ENCODE measurements around the gene TRAF6. TPM values are rescaled to one million over a fixed set of nuclear protein-coding genes. Genes with fewer than 3 reads are reported as not detected.

Gene TRAF6
- total and polyA plus RNA-seq, 2 donors (not counting 3 experiments of a cell fraction or from before 2014, with no cell fraction given): 6.0 to 14.2 TPM

- Histone ChIP-seq H3K9me1 (replicated peaks; ENCODE audit: control insufficient read depth, extremely low read depth, insufficient read depth, low read length) (peaks cover 2% of the 10 kb centered on the region), H3K9me3 (replicated peaks; ENCODE audit: control insufficient read depth, insufficient read depth, low read length) (no peaks in the 10 kb centered on the region), H2AFZ (ENCODE audit: low read depth, low read length) (no peak overlapping the region), H3K9ac (replicated peaks; ENCODE audit: extremely low read depth, insufficient read depth, low read length) (peak overlapping the region; percentile 54), H3K4me2 (ENCODE audit: insufficient read depth, low read length) (peak overlapping the region; percentile 82), H3K4me1 (ENCODE audit: control insufficient read depth, extremely low read depth, insufficient read depth, low read length) (peaks cover 19% of the 10 kb centered on the region), H3K36me3 (ENCODE audit: control insufficient read depth in 2 of 2, extremely low read depth in 1 of 2, insufficient read depth in 2 of 2, low read length in 2 of 2) (peaks cover 22 to 26% of the 10 kb centered on the region in 2 experiments), H3K4me3 (replicated peaks in 1 of 3; ENCODE audit: insufficient read depth in 1 of 3, low read depth in 1 of 3, low read length in 3 of 3) (peak overlapping the region in 1 of 3 experiments; percentile 50), H3K27ac (ENCODE audit: insufficient read depth, low read depth, low read length) (peak overlapping the region; percentile 72), H3K27me3 (ENCODE audit: control insufficient read depth in 2 of 2, insufficient read depth in 2 of 2, low read length in 2 of 2) (no peaks in the 10 kb centered on the region), H4K20me1 (replicated peaks; ENCODE audit: control insufficient read depth, extremely low read depth, insufficient read depth, low read length) (no peaks in the 10 kb centered on the region), H3K79me2 (ENCODE audit: control insufficient read depth, insufficient read depth, low read length) (peaks cover 12% of the 10 kb centered on the region)
- POLR2A ChIA-PET: interaction anchor here (1.5 kb wide), 1 partner anchor 12 kb away, joined by 4 read pairs; no protein-coding TSS in a partner anchor
- FAIRE-seq: no peak
- no TSS peak for BruUV-seq (replicated peaks)
- no peak for DNase-seq (ENCODE audit: low read depth, low spot score)
- intact Hi-C loops (cut with micrococcal nuclease): no loop called here
- no peak for TF ChIP-seq FOS (IDR thresholded peaks at IDR 0.05; ENCODE audit: borderline replicate concordance, insufficient read depth, low read length)
- TF ChIP-seq EZH2 (IDR thresholded peaks at IDR 0.05; ENCODE audit: borderline replicate concordance, low read depth, low read length, severe bottlenecking): no peak
- no peak for TF ChIP-seq MYC (IDR thresholded peaks at IDR 0.05; ENCODE audit: low read depth, low read length)
- no peak for TF ChIP-seq POLR2A (IDR thresholded peaks at IDR 0.05; ENCODE audit: low read depth, low read length)
- no peak for TF ChIP-seq JUN (IDR thresholded peaks at IDR 0.05; ENCODE audit: borderline replicate concordance, insufficient read depth, insufficient read length, low read depth)
- dilution Hi-C loops (cut with MboI; ENCODE audit: extremely low pct_ligation_motif_present, low sequenced_read_pairs): no loop called here
- CTCF ChIA-PET: interaction anchor here (0.7 to 2.6 kb wide), 13 partner anchors 10 to 666 kb away, joined by 3 to 26 read pairs (median 4); partner anchors contain the start of gene TRAF6
Observed at GRCh38 chr11:36488096-36488495, 22.0 kb downstream of the TRAF6 start.

DNA sequence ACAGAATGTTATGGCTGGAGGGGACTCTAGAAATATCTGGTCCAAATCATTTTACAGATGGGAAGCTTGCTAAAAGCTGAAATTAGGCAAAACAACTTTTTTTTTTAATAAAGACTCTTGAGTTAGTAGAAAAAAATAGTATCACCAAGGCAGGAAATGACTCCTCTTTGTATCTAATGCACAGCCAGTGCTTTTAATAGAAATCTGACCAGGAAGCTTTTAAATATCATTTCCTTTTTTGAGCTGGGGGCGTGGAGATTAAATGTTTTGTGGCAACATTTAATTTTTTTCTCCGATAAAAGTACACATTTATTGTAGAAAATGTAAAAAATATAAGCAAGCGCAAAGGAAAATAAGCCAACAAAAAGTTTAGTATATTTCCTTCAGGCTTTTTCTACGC lies 22.5 kb downstream of the TRAF6 start:
- TF ChIP-seq POLR2A (IDR thresholded peaks at IDR 0.05; ENCODE audit: low read depth, low read length) (no peak), FOS (IDR thresholded peaks at IDR 0.05; ENCODE audit: borderline replicate concordance, insufficient read depth, low read length) (peak; percentile 39), JUN (IDR thresholded peaks at IDR 0.05; ENCODE audit: borderline replicate concordance, insufficient read depth, insufficient read length, low read depth) (peak; percentile 31)
- no peaks in the 10 kb centered on the region for H3K9me3 ChIP-seq (replicated peaks; ENCODE audit: control insufficient read depth, insufficient read depth, low read length)
- H2AFZ ChIP-seq (ENCODE audit: low read depth, low read length): no peak overlapping the region
- peaks cover 22 to 26% of the 10 kb centered on the region in 2 experiments for H3K36me3 ChIP-seq (ENCODE audit: control insufficient read depth in 2 of 2, extremely low read depth in 1 of 2, insufficient read depth in 2 of 2, low read length in 2 of 2)
- no peaks in the 10 kb centered on the region for H4K20me1 ChIP-seq (replicated peaks; ENCODE audit: control insufficient read depth, extremely low read depth, insufficient read depth, low read length)
- peak overlapping the region in 1 of 3 experiments; percentile 50 for H3K4me3 ChIP-seq (replicated peaks in 1 of 3; ENCODE audit: insufficient read depth in 1 of 3, low read depth in 1 of 3, low read length in 3 of 3)
- intact Hi-C loops (cut with micrococcal nuclease): loop anchor here (1.0 kb wide), 1 partner anchor 430 kb away; no protein-coding TSS in a partner anchor
- ChIA-PET CTCF (interaction anchor here (0.7 to 2.6 kb wide), 13 partner anchors 9 to 666 kb away, joined by 3 to 26 read pairs (median 4); partner anchors contain the start of gene TRAF6), POLR2A (interaction anchor here (1.5 kb wide), 1 partner anchor 13 kb away, joined by 4 read pairs; no protein-coding TSS in a partner anchor)
- peak overlapping the region; percentile 54 for H3K9ac ChIP-seq (replicated peaks; ENCODE audit: extremely low read depth, insufficient read depth, low read length)
- dilution Hi-C loops (cut with MboI; ENCODE audit: extremely low pct_ligation_motif_present, low sequenced_read_pairs): no loop called here
- H3K27ac ChIP-seq (ENCODE audit: insufficient read depth, low read depth, low read length): peak overlapping the region; percentile 72
- H3K9me1 ChIP-seq (replicated peaks; ENCODE audit: control insufficient read depth, extremely low read depth, insufficient read depth, low read length): peaks cover 2% of the 10 kb centered on the region
- FAIRE-seq: peak; percentile 82
- peak; percentile 63 for DNase-seq (ENCODE audit: low read depth, low spot score)
- H3K4me1 ChIP-seq (ENCODE audit: control insufficient read depth, extremely low read depth, insufficient read depth, low read length): peaks cover 19% of the 10 kb centered on the region
- peak overlapping the region; percentile 82 for H3K4me2 ChIP-seq (ENCODE audit: insufficient read depth, low read length)
- BruUV-seq (replicated peaks): no TSS peak
- H3K27me3 ChIP-seq (ENCODE audit: control insufficient read depth in 2 of 2, insufficient read depth in 2 of 2, low read length in 2 of 2): no peaks in the 10 kb centered on the region
- peaks cover 12% of the 10 kb centered on the region for H3K79me2 ChIP-seq (ENCODE audit: control insufficient read depth, insufficient read depth, low read length)
